SK-N-SH (cell line): ENCODE measurements around the gene GNB1L. TPM values are rescaled to one million over a fixed set of nuclear protein-coding genes. Genes with fewer than 3 reads are reported as not detected.

ENCODE experiments used
- CTCF ChIA-PET: fragments of 300-600, 350-600 bp; formaldehyde crosslinking; extraction: SDS; loops from one replicate; lab custom pipeline; 2021; lab: Yijun Ruan, JAX
- POLR2A ChIA-PET: fragments of 350-600 bp; sonication (Branson Sonifier 250); formaldehyde crosslinking; extraction: SDS; loops from one replicate; lab custom pipeline; 2020; ENCODE audit warnings: antibody characterized with exemption, inconsistent platforms; lab: Yijun Ruan, JAX
- DNase-seq: peaks from one replicate; pipeline ENCODE4 v3.0.0; 2012
- H2AFZ ChIP-seq: fragments of 200-600 bp; sonication (generic); 2 replicates; pipeline ENCODE4 v1.8.1; 2016; ENCODE audit warnings: antibody characterized with exemption, mild to moderate bottlenecking, low read depth
- H3F3A ChIP-seq: fragments of 200-600 bp; sonication (generic); replicated peaks from 2 replicates; pipeline ENCODE3; 2016; ENCODE audit warnings: antibody characterized with exemption, mild to moderate bottlenecking; ENCODE audit not compliant: insufficient read depth
- H3K27ac ChIP-seq, 2 experiments: fragments of 200-500 bp in 1 of 2; fragments of 200-600 bp in 1 of 2; sonication (Bioruptor generic) in 1 of 2; sonication (generic), shearing (Covaris generic) in 1 of 2; 2 replicates each; pipeline versions ENCODE4 v1.5.1 to v1.6.1; 2014 to 2016; ENCODE audit warnings: low read depth in 2 of 2, inconsistent platforms in 1 of 2, low read length in 1 of 2, mild to moderate bottlenecking in 1 of 2, mixed read lengths in 1 of 2
- H3K27me3 ChIP-seq: fragments of 200-600 bp; sonication (generic), shearing (Covaris generic); 2 replicates; pipeline ENCODE4 v1.6.1; 2016; ENCODE audit warnings: mixed run types; ENCODE audit not compliant: insufficient read depth
- H3K36me3 ChIP-seq, 2 experiments: fragments of 200-500 bp in 1 of 2; fragments of 200-600 bp in 1 of 2; sonication (Bioruptor generic) in 1 of 2; sonication (generic) in 1 of 2; replicated peaks in 1 of 2; 2 replicates each; pipeline versions ENCODE3 to v1.5.1; 2014 to 2016; ENCODE audit warnings: low read length in 1 of 2, mild to moderate bottlenecking in 1 of 2; ENCODE audit not compliant: insufficient read depth in 2 of 2, control insufficient read depth in 1 of 2
- H3K4me1 ChIP-seq, 2 experiments: fragments of 200-500 bp in 1 of 2; fragments of 200-600 bp in 1 of 2; sonication (Bioruptor generic) in 1 of 2; sonication (generic), shearing (Covaris generic) in 1 of 2; 2 replicates each; pipeline versions ENCODE4 v1.5.1 to v1.6.1; 2014 to 2016; ENCODE audit warnings: low read depth in 1 of 2, low read length in 1 of 2, mixed run types in 1 of 2; ENCODE audit not compliant: insufficient read depth in 2 of 2, control insufficient read depth in 1 of 2
- H3K4me2 ChIP-seq: fragments of 200-600 bp; sonication (generic), shearing (Covaris generic); 2 replicates; pipeline ENCODE4 v1.6.1; 2017; ENCODE audit warnings: mixed run types
- H3K4me3 ChIP-seq, 2 experiments: fragments of 200-500 bp in 1 of 2; fragments of 200-600 bp in 1 of 2; sonication (Bioruptor generic) in 1 of 2; sonication (generic), shearing (Covaris generic) in 1 of 2; 2 replicates each; pipeline versions ENCODE4 v1.5.1 to v1.8.1; 2014 to 2016; ENCODE audit warnings: low read depth in 2 of 2, inconsistent platforms in 1 of 2, low read length in 1 of 2, mild to moderate bottlenecking in 1 of 2, mixed read lengths in 1 of 2, moderate library complexity in 1 of 2
- H3K79me2 ChIP-seq: fragments of 200-600 bp; sonication (generic); 2 replicates; pipeline ENCODE4 v1.8.1; 2017; ENCODE audit warnings: mild to moderate bottlenecking; ENCODE audit not compliant: insufficient read depth
- H3K9ac ChIP-seq: fragments of 200-600 bp; sonication (generic); 2 replicates; pipeline ENCODE4 v1.6.1; 2017; ENCODE audit warnings: mixed run types
- H3K9me2 ChIP-seq: fragments of 200-600 bp; sonication (generic); 2 replicates; pipeline ENCODE4 v1.6.1; 2017; ENCODE audit warnings: mixed run types
- H3K9me3 ChIP-seq: fragments of 200-600 bp; sonication (generic); 2 replicates; pipeline ENCODE4 v1.6.1; 2017; ENCODE audit warnings: mixed run types, mild to moderate bottlenecking, moderate library complexity
- H4K20me1 ChIP-seq: fragments of 200-600 bp; sonication (generic); 2 replicates; pipeline ENCODE4 v1.6.1; 2017; ENCODE audit warnings: mild to moderate bottlenecking, mixed run types; ENCODE audit not compliant: insufficient read depth
- FOXM1 ChIP-seq: IDR thresholded peaks from 2 replicates; pipeline ENCODE4 v1.4.0; 2012; ENCODE audit warnings: low read depth, mild to moderate bottlenecking
- GABPA ChIP-seq: IDR thresholded peaks from 2 replicates; pipeline ENCODE4 v1.4.0; 2012; ENCODE audit warnings: low read depth, mild to moderate bottlenecking
- MEF2A ChIP-seq: IDR thresholded peaks from 2 replicates; pipeline ENCODE4 v1.4.0; 2012; ENCODE audit warnings: low read depth, borderline replicate concordance
- PBX3 ChIP-seq: IDR thresholded peaks from 2 replicates; pipeline ENCODE4; 2012
- RAD21 ChIP-seq: IDR thresholded peaks from 2 replicates; pipeline ENCODE4 v1.6.1; 2012; ENCODE audit warnings: mild to moderate bottlenecking, low read length
- RFX5 ChIP-seq: IDR thresholded peaks from 2 replicates; pipeline ENCODE4 v1.6.1; 2012; ENCODE audit warnings: mild to moderate bottlenecking, improper control_type of control experiment, low read length
- ZBTB33 ChIP-seq: IDR thresholded peaks from 2 replicates; pipeline ENCODE4 v1.4.0; 2012; ENCODE audit warnings: low read depth, borderline replicate concordance
- WGBS: methylation state at CpG from one replicate; pipeline ENCODE4 v1.1.6; 2017; ENCODE audit warnings: low lambda C conversion rate; 5-methylcytosine and 5-hydroxymethylcytosine counted together
- polyA plus RNA-seq, 3 experiments: library from polyadenylated mRNA; depleted of rRNA; stranded (reverse); fragments of >200 nt; gene quantifications; 2 replicates each; pipeline ENCODE4 v1.2.3, GENCODE V29; 2012

The GNB1L gene
- polyA plus RNA-seq, 1 of the 3 experiments (the other 2 are of a cell fraction): 5.9 TPM

DNA sequence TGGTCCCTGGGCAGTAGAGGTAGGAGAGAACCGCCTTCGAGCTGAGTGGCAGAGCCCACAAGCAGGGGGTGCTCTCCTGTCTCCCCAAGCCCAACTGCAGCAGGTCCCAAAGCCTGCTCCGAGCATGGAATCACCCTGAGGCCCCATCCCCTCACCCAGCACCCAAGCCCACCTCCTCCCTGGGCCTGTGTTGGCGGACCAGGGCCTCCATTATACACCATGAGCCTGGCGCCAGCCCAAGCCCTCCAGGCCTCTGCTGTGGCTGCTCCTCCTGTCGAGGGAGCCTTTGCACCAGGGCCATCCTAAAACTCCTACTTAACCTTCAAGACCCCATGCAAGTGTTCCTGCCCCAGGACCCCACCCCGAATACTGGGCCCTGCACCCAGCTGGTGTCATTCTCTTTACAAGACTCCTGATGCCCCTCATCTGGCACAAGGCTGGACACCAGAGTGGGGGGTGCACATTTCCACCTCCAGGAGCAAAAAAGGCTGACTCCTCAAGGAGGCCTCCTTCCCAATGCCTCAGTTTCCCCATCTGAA is 114.7 kb downstream of the GNB1L start:
- Histone ChIP-seq H3K4me3 (no peak overlapping the region), H3K9me3 (no peaks in the 10 kb centered on the region), H4K20me1 (no peaks in the 10 kb centered on the region), H2AFZ (no peak overlapping the region), H3K36me3 (no peaks in the 10 kb centered on the region), H3K4me2 (no peak overlapping the region), H3F3A (no peaks in the 10 kb centered on the region), H3K79me2 (no peaks in the 10 kb centered on the region), H3K4me1 (peaks cover 0 to 8% of the 10 kb centered on the region in 2 experiments; a peak in 1 of 4 replicates), H3K9me2 (no peaks in the 10 kb centered on the region), H3K9ac (no peak overlapping the region), H3K27me3 (no peaks in the 10 kb centered on the region), H3K27ac (no peak overlapping the region)
- ChIA-PET CTCF (interaction anchor here (1.4 to 5.1 kb wide), 4 partner anchors 9 to 208 kb away, joined by 5 to 49 read pairs (median 7); no protein-coding TSS in a partner anchor), POLR2A (no interaction called here)
- TF ChIP-seq GABPA (no peak), MEF2A (no peak), RFX5 (no peak)
- DNase-seq: no peak
- WGBS: 76% methylated on average over 4 of the region's 7 CpGs

GRCh38 chr22:19739448-19739895 is 115.2 kb downstream of the GNB1L start:
- Histone ChIP-seq H3F3A (no peaks in the 10 kb centered on the region), H3K36me3 (no peaks in the 10 kb centered on the region), H2AFZ (no peak overlapping the region), H3K4me3 (no peak overlapping the region), H4K20me1 (no peaks in the 10 kb centered on the region), H3K9ac (no peak overlapping the region), H3K4me1 (peaks cover 0 to 8% of the 10 kb centered on the region in 2 experiments; a peak in 1 of 4 replicates), H3K9me2 (no peaks in the 10 kb centered on the region), H3K27me3 (no peaks in the 10 kb centered on the region), H3K4me2 (no peak overlapping the region), H3K9me3 (no peaks in the 10 kb centered on the region), H3K79me2 (no peaks in the 10 kb centered on the region), H3K27ac (no peak overlapping the region)
- ChIA-PET CTCF (interaction anchor here (1.4 to 5.1 kb wide), 3 partner anchors 8 to 208 kb away, joined by 5 to 49 read pairs (median 5); no protein-coding TSS in a partner anchor), POLR2A (no interaction called here)
- TF ChIP-seq RAD21: no peak
- TF ChIP-seq PBX3: no peak
- no peak for TF ChIP-seq FOXM1
- no peak for TF ChIP-seq ZBTB33
- DNase-seq: no peak
- WGBS: 100% methylated on average over 3 of the region's 16 CpGs
